ENCODE measurements around the gene FAM174B.
"Not testable (repeated sequence)": the region's sequence is repeated elsewhere in the genome, so short reads cannot be mapped to it uniquely, and the experiment has no call there.

FAM174B gene

DNA sequence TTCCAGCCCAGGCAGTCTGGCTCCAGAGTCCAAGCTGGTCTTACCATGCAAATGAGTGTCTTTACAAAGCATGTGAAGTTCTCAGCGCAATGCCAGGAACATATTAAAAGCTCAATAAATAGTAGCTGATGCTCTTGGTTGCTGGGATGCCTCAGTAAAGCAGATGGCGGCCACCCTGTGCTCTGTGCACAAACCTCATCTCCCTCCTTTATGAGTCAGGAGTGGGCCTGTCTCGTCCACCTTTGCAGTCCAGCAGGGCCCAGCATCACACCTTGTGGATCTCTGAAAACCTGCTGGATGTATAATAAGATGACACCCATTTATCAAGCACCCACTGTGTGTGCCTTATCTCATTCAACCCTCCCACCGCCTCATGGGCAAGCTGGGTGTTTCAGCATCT is 42.7 kb downstream of the FAM174B start:
- DNase-seq (ENCODE audit: low spot score) = no peak
- TF ChIP-seq, protein P1, sequence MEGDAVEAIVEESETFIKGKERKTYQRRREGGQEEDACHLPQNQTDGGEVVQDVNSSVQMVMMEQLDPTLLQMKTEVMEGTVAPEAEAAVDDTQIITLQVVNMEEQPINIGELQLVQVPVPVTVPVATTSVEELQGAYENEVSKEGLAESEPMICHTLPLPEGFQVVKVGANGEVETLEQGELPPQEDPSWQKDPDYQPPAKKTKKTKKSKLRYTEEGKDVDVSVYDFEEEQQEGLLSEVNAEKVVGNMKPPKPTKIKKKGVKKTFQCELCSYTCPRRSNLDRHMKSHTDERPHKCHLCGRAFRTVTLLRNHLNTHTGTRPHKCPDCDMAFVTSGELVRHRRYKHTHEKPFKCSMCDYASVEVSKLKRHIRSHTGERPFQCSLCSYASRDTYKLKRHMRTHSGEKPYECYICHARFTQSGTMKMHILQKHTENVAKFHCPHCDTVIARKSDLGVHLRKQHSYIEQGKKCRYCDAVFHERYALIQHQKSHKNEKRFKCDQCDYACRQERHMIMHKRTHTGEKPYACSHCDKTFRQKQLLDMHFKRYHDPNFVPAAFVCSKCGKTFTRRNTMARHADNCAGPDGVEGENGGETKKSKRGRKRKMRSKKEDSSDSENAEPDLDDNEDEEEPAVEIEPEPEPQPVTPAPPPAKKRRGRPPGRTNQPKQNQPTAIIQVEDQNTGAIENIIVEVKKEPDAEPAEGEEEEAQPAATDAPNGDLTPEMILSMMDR (IDR thresholded peaks at IDR 0.05; ENCODE audit: extremely low read depth, missing control alignments) = no peak

GRCh38 chr15:92611995-92612745 is 43.4 kb downstream of the FAM174B start:
- TF ChIP-seq, protein P1 (IDR thresholded peaks at IDR 0.05; ENCODE audit: extremely low read depth, missing control alignments) = peak; percentile 29
- peak; percentile 51 for DNase-seq (ENCODE audit: low spot score)

GRCh38 chr15:92611150-92611549 is 44.4 kb downstream of the FAM174B start:
- TF ChIP-seq, protein P1 (IDR thresholded peaks at IDR 0.05; ENCODE audit: extremely low read depth, missing control alignments) = no peak
- DNase-seq (ENCODE audit: low spot score) = no peak

GRCh38 chr15:92610101-92610520 is 45.5 kb downstream of the FAM174B start:
- TF ChIP-seq, protein P1 (IDR thresholded peaks at IDR 0.05; ENCODE audit: extremely low read depth, missing control alignments) = no peak
- DNase-seq (ENCODE audit: low spot score) = no peak

DNA sequence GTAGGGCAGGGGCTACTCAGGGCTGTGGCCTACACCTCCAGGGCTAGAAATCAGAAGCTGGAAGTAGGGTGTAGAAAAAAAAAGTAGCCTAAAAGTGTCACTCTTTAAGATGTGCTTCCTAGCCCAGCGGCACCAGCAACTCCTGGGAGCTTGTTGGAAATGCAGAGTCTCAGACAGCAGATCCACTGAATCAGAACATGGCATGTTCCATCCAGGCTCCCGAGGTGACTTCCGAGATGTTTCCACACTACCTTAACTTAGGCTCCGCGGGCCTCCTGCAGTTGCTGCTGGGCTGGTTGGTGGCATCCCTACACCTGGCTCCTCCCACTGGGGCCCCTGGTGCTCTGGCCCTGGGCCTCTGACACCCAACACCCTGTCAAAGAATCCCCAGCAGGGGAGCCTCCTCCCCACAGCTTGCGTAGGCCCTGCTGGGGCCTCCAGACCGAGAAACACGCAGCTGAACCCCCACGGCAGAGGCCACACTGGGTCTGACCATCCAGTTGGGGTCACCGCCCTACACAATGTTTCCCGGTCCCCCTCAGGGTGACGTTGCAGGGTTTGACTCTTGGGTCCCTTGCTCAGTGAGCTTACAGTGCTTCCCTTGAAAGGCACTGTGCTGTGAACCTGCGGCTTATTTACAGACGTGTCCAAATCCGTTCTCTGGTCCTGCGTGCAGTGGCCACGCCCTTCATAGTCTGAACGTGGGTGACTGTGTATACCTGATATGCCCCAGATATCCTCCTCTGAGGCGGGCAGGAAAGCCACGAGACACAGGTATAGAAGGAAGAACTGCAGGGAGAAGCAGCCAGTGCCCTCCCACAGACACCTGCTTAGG is 46.5 kb downstream of the FAM174B start:
- DNase-seq (ENCODE audit: low spot score) = no peak
- TF ChIP-seq, protein P1 (IDR thresholded peaks at IDR 0.05; ENCODE audit: extremely low read depth, missing control alignments) = no peak

GRCh38 chr15:92606836-92607150 is 48.8 kb downstream of the FAM174B start:
- not testable (repeated sequence) for DNase-seq (ENCODE audit: low spot score)

GRCh38 chr15:92606126-92606835 is 49.3 kb downstream of the FAM174B start:
- DNase-seq (ENCODE audit: low spot score) = no peak
- TF ChIP-seq, protein P1 (IDR thresholded peaks at IDR 0.05; ENCODE audit: extremely low read depth, missing control alignments) = no peak

Data from GM20000 (cell line).